ENCODE measurements around the gene PHPT1. TPM values are rescaled to one million over a fixed set of nuclear protein-coding genes. Genes with fewer than 3 reads are reported as not detected.
A peak's percentile ranks its signal among the peaks of the same experiment; 100 is the strongest.
"Not testable (repeated sequence)": the region's sequence is repeated elsewhere in the genome, so short reads cannot be mapped to it uniquely, and the experiment has no call there.

PHPT1 gene
- 168 and 169 TPM in 2 replicates for total RNA-seq
- long read RNA-seq, transcript PHPT1-201 (3 exons, 890 nt) = major isoform, 41 of 43 reads
- long read RNA-seq, partial matches to known transcripts = 1 of 43 reads
- long read RNA-seq, other reads (novel, unspliced or antisense) = 1 of 43 reads

DNA sequence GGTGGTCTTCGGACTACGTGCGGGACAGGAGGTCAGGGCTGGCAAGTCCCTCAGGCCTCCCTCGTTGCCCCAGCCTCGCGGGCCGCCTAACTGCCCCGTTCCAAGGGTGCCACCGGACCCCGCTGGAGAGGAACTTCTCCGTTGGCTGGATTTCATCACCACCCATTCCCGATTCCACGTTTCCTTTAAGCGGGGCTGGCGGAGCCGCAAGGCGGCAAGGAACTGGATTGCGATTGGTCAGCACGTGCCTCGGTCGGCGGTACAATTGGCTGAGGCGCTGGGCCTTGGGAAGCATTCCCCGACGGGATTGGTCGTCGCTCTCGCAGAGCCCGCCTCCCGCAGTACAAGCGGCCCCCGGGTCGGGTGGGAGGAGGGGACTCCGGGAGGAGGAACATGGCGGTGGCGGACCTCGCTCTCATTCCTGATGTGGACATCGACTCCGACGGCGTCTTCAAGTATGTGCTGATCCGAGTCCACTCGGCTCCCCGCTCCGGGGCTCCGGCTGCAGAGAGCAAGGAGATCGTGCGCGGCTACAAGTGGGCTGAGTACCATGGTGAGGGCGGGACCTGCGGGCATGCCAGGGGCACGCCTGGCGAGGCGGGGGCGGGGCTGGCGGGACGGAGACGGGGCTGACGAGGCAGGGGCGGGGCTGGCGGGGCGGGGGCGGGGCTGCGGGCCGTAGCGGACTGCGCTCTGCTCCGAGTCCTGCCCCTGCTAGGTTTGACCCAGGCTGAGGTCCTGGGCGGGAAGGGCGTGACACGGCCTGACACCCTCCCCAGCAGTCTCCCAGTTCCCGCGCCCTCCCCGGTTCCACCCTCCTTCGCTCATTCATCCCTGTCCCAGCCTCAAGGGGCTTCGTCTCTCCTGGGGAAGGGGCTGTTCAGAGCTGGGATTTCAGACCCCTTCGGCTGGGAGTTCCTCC lies at the start of gene PHPT1:
PHPT1 (plus strand) TSS at position 372 of the 922 bp plus-strand sequence; CDS start at position 394, 22 bp downstream.
- peaks cover 6% of the 10 kb centered on the region for H3K27me3 Mint-ChIP-seq
- peaks cover 2% of the 10 kb centered on the region for H3K36me3 Mint-ChIP-seq (ENCODE audit: insufficient read depth)
- peak within 1 kb of the TSS; percentile 93 for H3K4me3 Mint-ChIP-seq (ENCODE audit: low read depth)
- TF ChIP-seq, protein P1, sequence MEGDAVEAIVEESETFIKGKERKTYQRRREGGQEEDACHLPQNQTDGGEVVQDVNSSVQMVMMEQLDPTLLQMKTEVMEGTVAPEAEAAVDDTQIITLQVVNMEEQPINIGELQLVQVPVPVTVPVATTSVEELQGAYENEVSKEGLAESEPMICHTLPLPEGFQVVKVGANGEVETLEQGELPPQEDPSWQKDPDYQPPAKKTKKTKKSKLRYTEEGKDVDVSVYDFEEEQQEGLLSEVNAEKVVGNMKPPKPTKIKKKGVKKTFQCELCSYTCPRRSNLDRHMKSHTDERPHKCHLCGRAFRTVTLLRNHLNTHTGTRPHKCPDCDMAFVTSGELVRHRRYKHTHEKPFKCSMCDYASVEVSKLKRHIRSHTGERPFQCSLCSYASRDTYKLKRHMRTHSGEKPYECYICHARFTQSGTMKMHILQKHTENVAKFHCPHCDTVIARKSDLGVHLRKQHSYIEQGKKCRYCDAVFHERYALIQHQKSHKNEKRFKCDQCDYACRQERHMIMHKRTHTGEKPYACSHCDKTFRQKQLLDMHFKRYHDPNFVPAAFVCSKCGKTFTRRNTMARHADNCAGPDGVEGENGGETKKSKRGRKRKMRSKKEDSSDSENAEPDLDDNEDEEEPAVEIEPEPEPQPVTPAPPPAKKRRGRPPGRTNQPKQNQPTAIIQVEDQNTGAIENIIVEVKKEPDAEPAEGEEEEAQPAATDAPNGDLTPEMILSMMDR (IDR thresholded peaks at IDR 0.05; ENCODE audit: unreplicated experiment) = no peak
- DNase-seq (ENCODE audit: low spot score, unreplicated experiment) = peak; percentile 97
- H3K27ac Mint-ChIP-seq = peak within 1 kb of the TSS; percentile 96
- H3K4me1 Mint-ChIP-seq (ENCODE audit: low read depth) = peaks cover 3% of the 10 kb centered on the region
- no peaks in the 10 kb centered on the region for H3K9me3 Mint-ChIP-seq (ENCODE audit: low read depth)

DNA sequence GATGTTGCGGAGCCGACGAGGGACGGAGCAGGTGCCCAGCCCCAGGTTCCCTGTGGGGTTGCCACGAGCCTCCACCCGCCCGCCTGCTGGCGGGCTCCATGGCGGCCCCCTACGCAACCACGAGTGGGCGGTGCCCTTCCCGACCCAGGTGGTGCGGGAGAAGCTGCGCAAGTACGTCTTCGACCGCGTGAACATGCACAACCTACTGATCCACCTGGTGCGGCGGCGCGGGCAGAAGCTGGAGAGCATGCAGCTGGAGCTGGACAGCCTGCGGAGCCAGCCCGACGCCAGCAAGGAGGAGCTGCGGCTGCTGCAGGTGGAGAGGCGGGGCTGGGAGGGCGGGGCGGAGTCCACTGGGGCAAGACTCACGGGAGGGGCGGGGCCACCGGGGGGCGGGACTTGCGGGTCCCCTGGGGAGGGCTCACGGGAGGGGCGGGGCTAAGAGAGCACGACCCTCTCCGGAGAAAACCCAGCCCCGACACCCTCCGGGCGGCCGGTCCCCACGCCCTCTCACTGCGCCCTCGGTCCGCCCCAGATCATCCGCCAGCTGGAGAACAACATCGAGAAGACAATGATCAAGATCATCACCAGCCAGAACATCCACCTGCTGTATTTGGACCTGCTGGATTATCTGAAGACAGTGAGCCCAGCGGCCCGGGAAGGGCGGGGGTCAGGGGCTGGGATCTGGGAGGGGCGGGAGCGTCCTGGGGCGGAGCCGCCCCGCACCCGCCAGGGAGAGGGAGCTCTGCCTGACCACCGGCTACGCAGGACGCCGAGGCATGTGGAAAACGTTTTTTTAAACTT lies 49.2 kb upstream of the PHPT1 start:
- peak; percentile 91 for DNase-seq (ENCODE audit: low spot score, unreplicated experiment)
- Mint-ChIP-seq H3K9me3 (ENCODE audit: low read depth) (no peaks in the 10 kb centered on the region), H3K4me3 (ENCODE audit: low read depth) (peak overlapping the region; percentile 87), H3K27ac (peak overlapping the region; percentile 89), H3K4me1 (ENCODE audit: low read depth) (peaks cover 26% of the 10 kb centered on the region), H3K27me3 (no peaks in the 10 kb centered on the region), H3K36me3 (ENCODE audit: insufficient read depth) (no peaks in the 10 kb centered on the region)
- TF ChIP-seq, protein P1 (IDR thresholded peaks at IDR 0.05; ENCODE audit: unreplicated experiment) = no peak

DNA sequence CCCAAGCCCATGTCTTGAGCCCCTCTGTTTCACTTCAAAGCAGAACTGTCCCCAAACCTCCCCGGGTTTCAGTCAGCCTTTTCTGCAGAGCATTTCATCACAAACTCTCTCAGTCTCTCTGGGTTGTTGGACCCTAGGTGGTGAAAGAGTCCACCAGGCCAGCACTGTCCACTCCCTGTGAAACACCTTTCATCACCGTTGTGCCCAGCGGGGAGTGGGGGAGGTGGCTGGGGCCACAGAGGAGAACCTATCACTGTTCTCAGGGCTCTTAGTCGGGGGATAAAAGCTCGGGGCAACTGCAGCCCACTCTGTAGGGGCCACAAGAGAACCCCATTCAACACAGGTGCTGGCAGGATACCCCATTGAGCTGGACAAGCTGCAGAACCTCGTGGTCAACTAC lies 46.9 kb upstream of the PHPT1 start:
- DNase-seq (ENCODE audit: low spot score, unreplicated experiment) = no peak
- TF ChIP-seq, protein P1 (IDR thresholded peaks at IDR 0.05; ENCODE audit: unreplicated experiment) = no peak
- Mint-ChIP-seq H3K36me3 (ENCODE audit: insufficient read depth) (no peaks in the 10 kb centered on the region), H3K4me3 (ENCODE audit: low read depth) (no peak overlapping the region), H3K27ac (no peak overlapping the region), H3K27me3 (no peaks in the 10 kb centered on the region), H3K9me3 (ENCODE audit: low read depth) (no peaks in the 10 kb centered on the region), H3K4me1 (ENCODE audit: low read depth) (peaks cover 12% of the 10 kb centered on the region)

DNA sequence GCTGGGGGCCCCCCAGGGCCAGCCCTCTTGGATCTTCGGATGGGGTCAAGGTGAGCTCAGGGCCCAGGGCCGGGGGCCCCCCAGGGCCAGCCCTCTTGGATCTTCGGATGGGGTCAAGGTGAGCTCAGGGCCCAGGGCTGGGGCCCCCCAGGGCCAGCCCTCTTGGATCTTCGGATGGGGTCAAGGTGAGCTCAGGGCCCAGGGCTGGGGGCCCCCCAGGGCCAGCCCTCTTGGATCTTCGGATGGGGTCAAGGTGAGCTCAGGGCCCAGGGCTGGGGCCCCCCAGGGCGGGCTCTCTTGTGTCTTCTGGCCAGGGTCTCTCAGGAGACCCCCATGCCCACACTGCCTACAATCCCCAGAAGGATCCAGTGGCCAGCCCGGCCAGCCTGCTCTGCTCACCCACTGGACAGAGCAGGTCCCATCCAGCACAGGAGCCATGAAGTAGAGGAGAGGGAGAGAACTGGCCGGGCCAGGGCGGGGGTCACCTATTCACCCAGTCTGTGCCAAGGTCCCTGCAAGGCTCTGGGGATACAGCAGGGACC lies 46.1 kb upstream of the PHPT1 start:
- H3K4me3 Mint-ChIP-seq (ENCODE audit: low read depth); H3K27me3 Mint-ChIP-seq; H3K36me3 Mint-ChIP-seq (ENCODE audit: insufficient read depth); H3K9me3 Mint-ChIP-seq (ENCODE audit: low read depth); DNase-seq (ENCODE audit: low spot score, unreplicated experiment): not testable (repeated sequence)
- peak overlapping the region; percentile 81 for H3K27ac Mint-ChIP-seq
- H3K4me1 Mint-ChIP-seq (ENCODE audit: low read depth) = peaks cover 11% of the 10 kb centered on the region

DNA sequence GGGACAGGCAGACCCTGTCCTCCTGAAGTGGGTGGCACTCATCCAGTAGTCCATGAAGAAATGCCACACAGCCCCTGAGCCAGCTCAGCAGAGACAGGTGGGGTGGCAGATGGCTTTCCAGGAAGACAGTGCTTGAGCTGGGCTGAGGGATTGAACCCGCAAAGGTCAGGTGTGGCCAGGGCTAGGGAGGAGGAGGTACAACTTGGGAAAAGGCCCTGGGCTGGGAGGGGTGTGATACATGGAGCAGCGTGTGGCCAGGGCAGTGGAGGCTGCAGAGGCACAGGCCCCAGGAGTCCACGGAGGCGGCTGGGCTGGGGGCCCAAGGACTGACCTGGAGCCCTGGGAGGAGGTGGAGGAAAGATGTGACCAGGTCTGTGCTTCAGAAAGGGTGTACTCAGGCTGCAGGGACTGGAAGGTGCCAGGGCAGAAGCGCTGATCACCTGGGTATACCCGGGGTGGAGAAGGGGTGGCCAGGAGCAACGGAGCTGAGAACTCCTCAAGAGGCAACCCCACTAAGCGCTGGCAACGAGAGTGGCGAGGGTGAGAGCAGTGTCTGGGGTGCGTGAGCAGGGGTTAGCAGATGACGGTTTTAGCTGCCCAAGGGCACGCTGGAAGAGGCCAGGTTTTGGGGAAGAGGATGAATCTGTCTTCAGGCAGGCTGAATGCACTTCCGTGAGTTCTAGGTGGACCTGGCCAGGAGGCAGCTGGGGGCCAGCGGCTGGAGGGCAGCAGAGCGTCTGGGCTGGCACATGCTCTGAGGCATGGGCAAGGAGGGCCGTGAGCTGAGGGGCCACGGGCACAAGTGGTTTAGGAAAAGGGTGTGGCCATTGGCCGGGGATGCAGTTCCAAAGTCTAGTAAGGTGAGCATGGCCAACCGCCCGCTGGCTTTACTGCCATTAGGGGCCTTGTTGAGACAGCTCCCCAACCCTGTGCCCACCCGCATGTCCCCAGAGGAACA lies 45.4 kb upstream of the PHPT1 start:
- H3K4me3 Mint-ChIP-seq (ENCODE audit: low read depth) = no peak overlapping the region
- H3K27me3 Mint-ChIP-seq = no peaks in the 10 kb centered on the region
- no peaks in the 10 kb centered on the region for H3K9me3 Mint-ChIP-seq (ENCODE audit: low read depth)
- H3K36me3 Mint-ChIP-seq (ENCODE audit: insufficient read depth) = no peaks in the 10 kb centered on the region
- TF ChIP-seq, protein P1 (IDR thresholded peaks at IDR 0.05; ENCODE audit: unreplicated experiment) = no peak
- no peak for DNase-seq (ENCODE audit: low spot score, unreplicated experiment)
- H3K27ac Mint-ChIP-seq = peak overlapping the region; percentile 81
- peaks cover 12% of the 10 kb centered on the region for H3K4me1 Mint-ChIP-seq (ENCODE audit: low read depth)
